Measurements from ENCODE around the gene CAMTA1. TPM values are rescaled to one million over a fixed set of nuclear protein-coding genes. Genes with fewer than 3 reads are reported as not detected.

Gene CAMTA1
- total RNA-seq, 6 donors from 2014 or later: 38.8 to 74.0 (median 46.1) TPM

DNA sequence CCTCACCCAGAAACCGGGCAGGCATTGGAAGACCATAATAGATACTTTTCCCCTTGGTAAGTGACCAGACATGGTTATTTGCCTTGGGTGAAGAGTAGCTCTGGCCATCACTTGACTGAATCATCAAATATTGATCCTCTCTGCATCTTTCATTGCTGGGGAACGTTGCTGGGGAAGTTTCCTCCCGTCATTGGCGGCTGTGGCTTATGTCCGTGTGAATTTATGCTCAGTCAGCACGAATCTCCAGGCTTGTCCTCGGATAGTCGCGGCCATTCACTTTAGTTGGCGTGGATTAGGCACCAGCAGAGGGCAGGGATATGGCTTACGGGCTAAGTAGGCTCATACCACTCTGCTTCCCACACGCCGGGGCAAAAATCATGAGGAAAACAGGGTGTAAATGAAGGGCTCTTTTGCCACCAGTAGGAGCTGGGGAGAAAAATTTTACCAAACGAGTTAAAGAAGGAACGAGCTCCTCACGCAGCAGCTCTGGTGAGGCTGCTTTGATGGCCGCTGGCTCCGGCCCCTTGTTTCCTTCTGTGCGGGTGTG lies 473.4 kb downstream of the CAMTA1 start:
- ATAC-seq (ENCODE audit: low FRiP score in 2 of 2) (no peak), DNase-seq (no peak)
- H3K27me3 ChIP-seq: no peaks in the 10 kb centered on the region
- TF ChIP-seq POLR2A (IDR thresholded peaks at IDR 0.05) (no peak), EP300 (IDR thresholded peaks at IDR 0.05) (no peak), POLR2AphosphoS5 (IDR thresholded peaks at IDR 0.05) (no peak)
- TF ChIP-seq, protein P1, sequence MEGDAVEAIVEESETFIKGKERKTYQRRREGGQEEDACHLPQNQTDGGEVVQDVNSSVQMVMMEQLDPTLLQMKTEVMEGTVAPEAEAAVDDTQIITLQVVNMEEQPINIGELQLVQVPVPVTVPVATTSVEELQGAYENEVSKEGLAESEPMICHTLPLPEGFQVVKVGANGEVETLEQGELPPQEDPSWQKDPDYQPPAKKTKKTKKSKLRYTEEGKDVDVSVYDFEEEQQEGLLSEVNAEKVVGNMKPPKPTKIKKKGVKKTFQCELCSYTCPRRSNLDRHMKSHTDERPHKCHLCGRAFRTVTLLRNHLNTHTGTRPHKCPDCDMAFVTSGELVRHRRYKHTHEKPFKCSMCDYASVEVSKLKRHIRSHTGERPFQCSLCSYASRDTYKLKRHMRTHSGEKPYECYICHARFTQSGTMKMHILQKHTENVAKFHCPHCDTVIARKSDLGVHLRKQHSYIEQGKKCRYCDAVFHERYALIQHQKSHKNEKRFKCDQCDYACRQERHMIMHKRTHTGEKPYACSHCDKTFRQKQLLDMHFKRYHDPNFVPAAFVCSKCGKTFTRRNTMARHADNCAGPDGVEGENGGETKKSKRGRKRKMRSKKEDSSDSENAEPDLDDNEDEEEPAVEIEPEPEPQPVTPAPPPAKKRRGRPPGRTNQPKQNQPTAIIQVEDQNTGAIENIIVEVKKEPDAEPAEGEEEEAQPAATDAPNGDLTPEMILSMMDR (IDR thresholded peaks at IDR 0.05): no peak
- no peaks in the 10 kb centered on the region for H3K9me3 ChIP-seq
- no peaks in the 10 kb centered on the region for H3K36me3 ChIP-seq
- no peak overlapping the region for H3K27ac ChIP-seq
- no peak overlapping the region for H3K4me3 ChIP-seq
- no peaks in the 10 kb centered on the region for H3K4me1 ChIP-seq
- WGBS, 2 donors: 87 to 89% methylated on average over 19 of the region's 19 CpGs

DNA sequence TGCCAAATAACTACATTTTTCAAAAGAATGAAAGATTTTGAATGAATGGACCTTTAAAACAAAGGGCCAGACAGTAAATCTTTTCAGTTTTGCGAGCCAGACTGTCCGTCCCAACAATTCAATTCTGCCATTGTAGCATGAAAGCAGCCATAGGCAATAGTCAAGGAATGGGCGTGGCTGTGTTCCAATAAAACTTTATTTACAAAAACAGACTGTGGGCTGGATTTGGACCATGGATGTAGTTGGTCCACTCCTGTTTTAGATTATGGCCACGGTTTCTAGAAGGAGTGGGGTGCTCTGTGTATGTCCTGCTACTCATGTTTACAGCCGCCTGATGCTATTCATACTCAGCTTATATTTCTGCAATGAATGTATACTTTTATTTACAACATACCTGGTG lies 474.7 kb downstream of the CAMTA1 start:
- no peak for DNase-seq
- TF ChIP-seq POLR2AphosphoS5 (IDR thresholded peaks at IDR 0.05) (no peak), POLR2A (IDR thresholded peaks at IDR 0.05) (no peak), EP300 (IDR thresholded peaks at IDR 0.05) (no peak)
- TF ChIP-seq, protein P1 (IDR thresholded peaks at IDR 0.05): no peak
- 89 to 90% methylated on average over 5 of the region's 5 CpGs for WGBS, 2 donors
- Histone ChIP-seq H3K9me3 (no peaks in the 10 kb centered on the region), H3K27me3 (no peaks in the 10 kb centered on the region), H3K4me3 (no peak overlapping the region), H3K27ac (no peak overlapping the region), H3K4me1 (no peaks in the 10 kb centered on the region), H3K36me3 (no peaks in the 10 kb centered on the region)
- no peak for ATAC-seq (ENCODE audit: low FRiP score in 2 of 2)

DNA sequence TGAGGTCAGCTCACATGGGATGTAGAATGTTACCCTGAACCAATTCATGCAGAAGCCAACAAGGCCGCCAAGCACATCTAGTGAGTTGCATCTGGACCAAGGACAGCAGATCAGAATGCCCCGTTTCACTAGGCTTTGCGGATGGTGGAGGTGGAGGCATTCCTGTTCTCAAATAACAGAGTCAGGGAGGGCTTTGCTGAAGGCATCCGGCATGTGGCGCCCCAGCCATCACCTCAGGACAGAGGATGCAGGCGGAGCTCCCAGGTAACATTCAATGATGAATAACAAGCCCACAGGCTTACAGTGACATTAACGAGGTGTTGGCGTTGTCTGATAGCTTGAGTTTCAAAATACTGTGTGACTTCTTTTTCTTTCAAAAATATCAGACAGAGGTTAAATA lies 476.2 kb downstream of the CAMTA1 start:
- ATAC-seq (ENCODE audit: low FRiP score in 2 of 2) (no peak), DNase-seq (no peak)
- H3K27ac ChIP-seq: no peak overlapping the region
- H3K4me1 ChIP-seq: no peaks in the 10 kb centered on the region
- 74 to 87% methylated on average over 8 of the region's 8 CpGs for WGBS, 2 donors
- H3K4me3 ChIP-seq: no peak overlapping the region
- TF ChIP-seq POLR2A (IDR thresholded peaks at IDR 0.05) (no peak), EP300 (IDR thresholded peaks at IDR 0.05) (no peak), POLR2AphosphoS5 (IDR thresholded peaks at IDR 0.05) (no peak)
- TF ChIP-seq, protein P1 (IDR thresholded peaks at IDR 0.05): no peak
- H3K36me3 ChIP-seq: no peaks in the 10 kb centered on the region
- H3K27me3 ChIP-seq: no peaks in the 10 kb centered on the region
- H3K9me3 ChIP-seq: no peaks in the 10 kb centered on the region

DNA sequence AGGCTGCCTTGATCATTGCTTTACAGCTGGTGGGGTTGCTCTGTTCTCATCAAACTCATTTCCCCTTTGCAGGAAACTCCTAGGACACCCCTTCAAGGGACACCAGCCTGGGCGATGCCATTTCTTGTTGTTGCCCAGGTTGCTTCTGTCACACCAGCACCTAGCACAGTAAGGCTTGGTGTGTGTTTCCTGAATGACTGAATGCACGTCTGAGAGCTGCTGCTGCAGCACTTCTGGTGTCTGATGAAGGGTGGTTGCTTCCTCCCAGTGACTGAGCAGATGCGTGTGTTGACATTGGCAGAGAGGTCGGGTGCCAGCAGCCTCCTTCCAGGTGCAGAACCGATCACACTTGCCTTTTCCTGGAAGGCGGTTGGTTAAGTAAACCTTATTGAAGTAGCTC lies 477.4 kb downstream of the CAMTA1 start:
- no peak for ATAC-seq (ENCODE audit: low FRiP score in 2 of 2)
- H3K4me3 ChIP-seq: no peak overlapping the region
- TF ChIP-seq EP300 (IDR thresholded peaks at IDR 0.05) (no peak), POLR2AphosphoS5 (IDR thresholded peaks at IDR 0.05) (no peak), POLR2A (IDR thresholded peaks at IDR 0.05) (no peak)
- TF ChIP-seq, protein P1 (IDR thresholded peaks at IDR 0.05): no peak
- DNase-seq: no peak
- H3K4me1 ChIP-seq: no peaks in the 10 kb centered on the region
- H3K27me3 ChIP-seq: no peaks in the 10 kb centered on the region
- H3K27ac ChIP-seq: no peak overlapping the region
- 18 to 39% methylated on average over 4 to 6 of the region's 6 CpGs for WGBS, 2 donors
- no peaks in the 10 kb centered on the region for H3K36me3 ChIP-seq
- no peaks in the 10 kb centered on the region for H3K9me3 ChIP-seq

Data from upper lobe of left lung (tissue), 6 donors.